Esophagus muscularis mucosa (tissue), 4 donors: ENCODE results near the gene DGKA.

ENCODE experiments used
- EP300 ChIP-seq: sonication (generic); formaldehyde crosslinking; IDR thresholded peaks from one replicate; pipeline ENCODE4 v1.6.1; 2017; ENCODE audit warnings: antibody characterized with exemption
- POLR2A ChIP-seq: fragments of 450-650 bp; IDR thresholded peaks from one replicate; pipeline ENCODE4 v1.6.1; 2017; ENCODE audit warnings: antibody characterized with exemption, moderate library complexity, mild to moderate bottlenecking, low read depth
- POLR2AphosphoS5 ChIP-seq, 2 donors: sonication (generic); formaldehyde crosslinking; IDR thresholded peaks; one replicate each; pipeline ENCODE4 v1.6.1; 2017; ENCODE audit warnings: antibody characterized with exemption in 2 of 2
- TF ChIP-seq, protein P1 (sequence below), 3 experiments: fragments of 200-600 bp in 2 of 3; fragments of 450-650 bp in 1 of 3; sonication (generic) in 2 of 3; IDR thresholded peaks; one replicate each; pipeline ENCODE4 v1.5.1; 2017 to 2019; ENCODE audit warnings: antibody characterized with exemption in 3 of 3, mild to moderate bottlenecking in 2 of 3, moderate library complexity in 1 of 3

DNA sequence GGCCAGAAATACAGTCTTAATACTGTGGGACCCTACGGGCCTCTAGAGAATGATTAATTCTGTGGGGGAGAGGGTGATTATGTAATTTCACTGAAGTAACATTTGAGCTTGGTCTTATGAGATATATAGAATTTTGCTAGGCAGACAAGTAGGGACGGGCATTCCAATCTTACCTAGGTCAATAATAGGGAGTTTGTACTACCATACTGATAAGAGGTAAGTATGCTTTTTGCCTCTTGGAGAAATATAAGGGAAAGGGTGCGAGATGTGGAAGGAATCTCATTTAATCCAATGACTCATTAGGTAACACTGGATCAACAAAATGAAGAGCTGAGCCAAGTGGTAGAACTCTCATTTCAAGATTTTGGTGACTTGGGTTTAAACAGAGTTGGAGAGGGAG, 48.1 kb downstream of the DGKA start:
- TF ChIP-seq, protein P1, sequence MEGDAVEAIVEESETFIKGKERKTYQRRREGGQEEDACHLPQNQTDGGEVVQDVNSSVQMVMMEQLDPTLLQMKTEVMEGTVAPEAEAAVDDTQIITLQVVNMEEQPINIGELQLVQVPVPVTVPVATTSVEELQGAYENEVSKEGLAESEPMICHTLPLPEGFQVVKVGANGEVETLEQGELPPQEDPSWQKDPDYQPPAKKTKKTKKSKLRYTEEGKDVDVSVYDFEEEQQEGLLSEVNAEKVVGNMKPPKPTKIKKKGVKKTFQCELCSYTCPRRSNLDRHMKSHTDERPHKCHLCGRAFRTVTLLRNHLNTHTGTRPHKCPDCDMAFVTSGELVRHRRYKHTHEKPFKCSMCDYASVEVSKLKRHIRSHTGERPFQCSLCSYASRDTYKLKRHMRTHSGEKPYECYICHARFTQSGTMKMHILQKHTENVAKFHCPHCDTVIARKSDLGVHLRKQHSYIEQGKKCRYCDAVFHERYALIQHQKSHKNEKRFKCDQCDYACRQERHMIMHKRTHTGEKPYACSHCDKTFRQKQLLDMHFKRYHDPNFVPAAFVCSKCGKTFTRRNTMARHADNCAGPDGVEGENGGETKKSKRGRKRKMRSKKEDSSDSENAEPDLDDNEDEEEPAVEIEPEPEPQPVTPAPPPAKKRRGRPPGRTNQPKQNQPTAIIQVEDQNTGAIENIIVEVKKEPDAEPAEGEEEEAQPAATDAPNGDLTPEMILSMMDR (IDR thresholded peaks at IDR 0.05), result no peak
- TF ChIP-seq POLR2A (no peak), EP300 (no peak), POLR2AphosphoS5 (IDR thresholded peaks at IDR 0.05) (no peak)
